Measurements from ENCODE around the gene TPSG1.

The TPSG1 gene

GRCh38 chr16:1184156-1184868, 40.8 kb downstream of the TPSG1 start:
- Histone ChIP-seq H3K36me3 (ENCODE audit: low read length) (no peaks in the 10 kb centered on the region), H2AFZ (ENCODE audit: low read depth, low read length, severe bottlenecking) (no peak overlapping the region), H3K4me2 (ENCODE audit: low read depth, low read length, poor library complexity, severe bottlenecking) (no peak overlapping the region), H3K27ac (ENCODE audit: low read depth, low read length) (no peak overlapping the region), H3K79me2 (ENCODE audit: insufficient read depth, low read length) (no peaks in the 10 kb centered on the region), H3K9ac (ENCODE audit: low read length) (no peak overlapping the region), H3F3A (ENCODE audit: insufficient read depth) (no peaks in the 10 kb centered on the region), H4K20me1 (ENCODE audit: low read depth, low read length) (no peaks in the 10 kb centered on the region), H3K9me2 (replicated peaks; ENCODE audit: insufficient read depth, low read length) (no peaks in the 10 kb centered on the region), H3K9me3 (ENCODE audit: insufficient read depth, low read length) (no peaks in the 10 kb centered on the region), H3K27me3 (ENCODE audit: low read length) (no peaks in the 10 kb centered on the region), H3K4me3 (ENCODE audit: insufficient read depth, low read length, poor library complexity, severe bottlenecking) (no peak overlapping the region)
- no peak for TF ChIP-seq CTCF (IDR thresholded peaks at IDR 0.05; ENCODE audit: insufficient read depth, low read length, poor library complexity, severe bottlenecking)
- no peak for TF ChIP-seq EZH2phosphoT487 (conservative IDR thresholded peaks at IDR 0.05; ENCODE audit: low read length)

- H2AFZ ChIP-seq (ENCODE audit: low read depth, low read length, severe bottlenecking): no peak overlapping the region
- no peak overlapping the region for H3K4me3 ChIP-seq (ENCODE audit: insufficient read depth, low read length, poor library complexity, severe bottlenecking)
- no peaks in the 10 kb centered on the region for H3K79me2 ChIP-seq (ENCODE audit: insufficient read depth, low read length)
- H4K20me1 ChIP-seq (ENCODE audit: low read depth, low read length): no peaks in the 10 kb centered on the region
- no peaks in the 10 kb centered on the region for H3K27me3 ChIP-seq (ENCODE audit: low read length)
- H3K4me2 ChIP-seq (ENCODE audit: low read depth, low read length, poor library complexity, severe bottlenecking): no peak overlapping the region
- H3K9me2 ChIP-seq (replicated peaks; ENCODE audit: insufficient read depth, low read length): no peaks in the 10 kb centered on the region
- TF ChIP-seq EZH2phosphoT487 (conservative IDR thresholded peaks at IDR 0.05; ENCODE audit: low read length): no peak
- no peak for TF ChIP-seq CTCF (IDR thresholded peaks at IDR 0.05; ENCODE audit: insufficient read depth, low read length, poor library complexity, severe bottlenecking)
- H3F3A ChIP-seq (ENCODE audit: insufficient read depth): no peaks in the 10 kb centered on the region
- H3K27ac ChIP-seq (ENCODE audit: low read depth, low read length): no peak overlapping the region
- H3K9me3 ChIP-seq (ENCODE audit: insufficient read depth, low read length): no peaks in the 10 kb centered on the region
- H3K9ac ChIP-seq (ENCODE audit: low read length): no peak overlapping the region
- no peaks in the 10 kb centered on the region for H3K36me3 ChIP-seq (ENCODE audit: low read length)
Measured at GRCh38 chr16:1182950-1183907, 41.8 kb downstream of the TPSG1 start.

- Histone ChIP-seq H3K9me2 (replicated peaks; ENCODE audit: insufficient read depth, low read length) (no peaks in the 10 kb centered on the region), H3K4me3 (ENCODE audit: insufficient read depth, low read length, poor library complexity, severe bottlenecking) (no peak overlapping the region), H2AFZ (ENCODE audit: low read depth, low read length, severe bottlenecking) (no peak overlapping the region), H3K27ac (ENCODE audit: low read depth, low read length) (no peak overlapping the region), H4K20me1 (ENCODE audit: low read depth, low read length) (no peaks in the 10 kb centered on the region), H3K9ac (ENCODE audit: low read length) (no peak overlapping the region), H3F3A (ENCODE audit: insufficient read depth) (no peaks in the 10 kb centered on the region), H3K79me2 (ENCODE audit: insufficient read depth, low read length) (no peaks in the 10 kb centered on the region), H3K27me3 (ENCODE audit: low read length) (no peaks in the 10 kb centered on the region), H3K4me2 (ENCODE audit: low read depth, low read length, poor library complexity, severe bottlenecking) (no peak overlapping the region), H3K9me3 (ENCODE audit: insufficient read depth, low read length) (no peaks in the 10 kb centered on the region), H3K36me3 (ENCODE audit: low read length) (no peaks in the 10 kb centered on the region)
- TF ChIP-seq EZH2phosphoT487 (conservative IDR thresholded peaks at IDR 0.05; ENCODE audit: low read length) (no peak), CTCF (IDR thresholded peaks at IDR 0.05; ENCODE audit: insufficient read depth, low read length, poor library complexity, severe bottlenecking) (no peak)
Measured at GRCh38 chr16:1182316-1182671, 42.8 kb downstream of the TPSG1 start.

Data from SU-DHL-6 (cell line).